Prostate gland (tissue), 2 donors: ENCODE data around the gene EMID1. TPM values are rescaled to one million over a fixed set of nuclear protein-coding genes. Genes with fewer than 3 reads are reported as not detected.

Source experiments
- DNase-seq: peaks from one replicate; pipeline ENCODE4 v3.0.0-alpha.2; 2019; ENCODE audit warnings: low spot score
- H3K27ac ChIP-seq, 2 donors: fragments of 200-600 bp; sonication (generic); 2 replicates each; pipeline ENCODE4 v1.5.1; 2017 to 2019
- H3K27me3 ChIP-seq: fragments of 200-600 bp; sonication (generic); replicated peaks from 2 replicates; pipeline ENCODE4 v1.5.1; 2019; ENCODE audit not compliant: insufficient read depth
- H3K36me3 ChIP-seq, 2 donors: fragments of 200-600 bp; sonication (generic); 1 replicate in 1 of 2; 2 replicates in 1 of 2; pipeline versions ENCODE4 v1.5.1 to v1.8.1; 2017 to 2019
- H3K4me1 ChIP-seq: fragments of 200-600 bp; sonication (generic); replicated peaks from 2 replicates; pipeline ENCODE4 v1.5.1; 2019
- H3K4me3 ChIP-seq, 2 donors: fragments of 200-600 bp; sonication (generic); 2 replicates each; pipeline ENCODE4 v1.5.1; 2017 to 2019
- H3K9me3 ChIP-seq: fragments of 200-600 bp; sonication (generic); 2 replicates; pipeline ENCODE4 v1.5.1; 2017
- CTCF ChIP-seq, 4 experiments: fragments of 200-600 bp in 2 of 4; fragments of 450-650 bp in 2 of 4; sonication (generic) in 2 of 4; IDR thresholded peaks; 1 replicate in 3 of 4; 2 replicates in 1 of 4; pipeline ENCODE4 v1.5.1; 2016 to 2019; ENCODE audit warnings: antibody characterized with exemption in 4 of 4, mild to moderate bottlenecking in 2 of 4, moderate library complexity in 2 of 4
- POLR2A ChIP-seq: fragments of 450-650 bp; IDR thresholded peaks from one replicate; pipeline ENCODE4 v1.6.1; 2016; ENCODE audit warnings: antibody characterized with exemption, mild to moderate bottlenecking
- POLR2AphosphoS5 ChIP-seq: sonication (generic); formaldehyde crosslinking; IDR thresholded peaks from one replicate; pipeline ENCODE4 v1.6.1; 2017; ENCODE audit warnings: antibody characterized with exemption
- WGBS: methylation state at CpG from one replicate; pipeline ENCODE4 v1.1.5; 2018; 5-methylcytosine and 5-hydroxymethylcytosine counted together
- intact Hi-C: fragments of 100-400 bp; cut with DNase I; formaldehyde crosslinking; loops from one replicate; pipeline ENCODE4 v1.14.2; 2022
- total RNA-seq, 2 donors: library from RNA; depleted of rRNA; stranded (reverse); fragments of >200 nt; gene quantifications; one replicate each; pipeline ENCODE4 v1.1.0, GENCODE V29; 2016

Gene EMID1
- total RNA-seq, 2 donors from 2014 or later = 12.8 to 14.7 TPM

GRCh38 chr22:29167032-29167911, 38.4 kb upstream of the EMID1 start:
- H3K36me3 ChIP-seq = no peaks in the 10 kb centered on the region
- H3K27me3 ChIP-seq = no peaks in the 10 kb centered on the region
- TF ChIP-seq POLR2A (no peak), POLR2AphosphoS5 (no peak), CTCF (IDR thresholded peaks at IDR 0.05) (no peak)
- WGBS = 90% methylated on average over 22 of the region's 22 CpGs
- H3K27ac ChIP-seq = no peak overlapping the region
- no peaks in the 10 kb centered on the region for H3K9me3 ChIP-seq
- DNase-seq = no peak
- no peaks in the 10 kb centered on the region for H3K4me1 ChIP-seq
- H3K4me3 ChIP-seq = no peak overlapping the region
- intact Hi-C loops = no loop called here

- no peak for TF ChIP-seq POLR2AphosphoS5
- no peak for TF ChIP-seq CTCF (IDR thresholded peaks at IDR 0.05)
- TF ChIP-seq POLR2A = no peak
- Histone ChIP-seq H3K9me3 (no peaks in the 10 kb centered on the region), H3K27ac (no peak overlapping the region), H3K27me3 (no peaks in the 10 kb centered on the region), H3K4me1 (no peaks in the 10 kb centered on the region), H3K4me3 (no peak overlapping the region), H3K36me3 (no peaks in the 10 kb centered on the region)
- intact Hi-C loops = no loop called here
- no peak for DNase-seq
- WGBS = 88% methylated on average over 9 of the region's 10 CpGs
These were observed 34.0 kb upstream of the EMID1 start for GRCh38 chr22:29171721-29172120.

GRCh38 chr22:29172216-29172615, 33.5 kb upstream of the EMID1 start:
- Histone ChIP-seq H3K4me3 (no peak overlapping the region), H3K27ac (no peak overlapping the region), H3K9me3 (no peaks in the 10 kb centered on the region), H3K27me3 (no peaks in the 10 kb centered on the region), H3K36me3 (no peaks in the 10 kb centered on the region), H3K4me1 (no peaks in the 10 kb centered on the region)
- no peak for DNase-seq
- TF ChIP-seq POLR2A (no peak), POLR2AphosphoS5 (no peak), CTCF (IDR thresholded peaks at IDR 0.05) (no peak)
- 98% methylated on average over 6 of the region's 6 CpGs for WGBS
- intact Hi-C loops = no loop called here

GRCh38 chr22:29175312-29175835, 30.3 kb upstream of the EMID1 start:
- no peak for TF ChIP-seq POLR2A
- no peak for TF ChIP-seq POLR2AphosphoS5
- no peak for TF ChIP-seq CTCF (IDR thresholded peaks at IDR 0.05)
- H3K4me3 ChIP-seq = no peak overlapping the region
- intact Hi-C loops = no loop called here
- H3K27me3 ChIP-seq = no peaks in the 10 kb centered on the region
- no peaks in the 10 kb centered on the region for H3K36me3 ChIP-seq
- H3K27ac ChIP-seq = no peak overlapping the region
- no peaks in the 10 kb centered on the region for H3K9me3 ChIP-seq
- DNase-seq = no peak
- WGBS = 81% methylated on average over 1 of the region's 1 CpG
- no peaks in the 10 kb centered on the region for H3K4me1 ChIP-seq
